OCI-LY3 (cell line): ENCODE results near the gene BLTP1.
A peak's percentile ranks its signal among the peaks of the same experiment; 100 is the strongest.

ENCODE experiments used
- H2AFZ ChIP-seq: fragments of 200-600, 300-600 bp; shearing (Covaris generic); 2 replicates; pipeline ENCODE4 v1.6.0; 2014; ENCODE audit warnings: antibody characterized with exemption, low read depth, low read length
- H3K27ac ChIP-seq: fragments of 200-600, 300-600 bp; sonication (generic); 2 replicates; pipeline ENCODE4 v1.5.1; 2014; ENCODE audit warnings: mild to moderate bottlenecking, low read length, moderate library complexity, mixed read lengths
- H3K27me3 ChIP-seq: fragments of 200-600, 300-600 bp; sonication (generic); 2 replicates; pipeline ENCODE4 v1.6.1; 2014; ENCODE audit warnings: low read depth, low read length, mixed read lengths
- H3K36me3 ChIP-seq: fragments of 200-600, 300-600 bp; sonication (generic); replicated peaks from 2 replicates; pipeline ENCODE3; 2014; ENCODE audit warnings: low read depth, low read length, mixed read lengths
- H3K4me1 ChIP-seq: fragments of 300-600, 200-600 bp; sonication (generic); 2 replicates; pipeline ENCODE4 v1.6.1; 2014; ENCODE audit warnings: low read length, mixed read lengths
- H3K4me2 ChIP-seq: fragments of 200-600, 300-600 bp; sonication (generic); 2 replicates; pipeline ENCODE4 v1.6.1; 2014; ENCODE audit warnings: low read length, mixed read lengths
- H3K4me3 ChIP-seq: fragments of 300-600, 200-600 bp; sonication (generic); 2 replicates; pipeline ENCODE4 v1.5.1; 2014; ENCODE audit warnings: antibody characterized with exemption, mild to moderate bottlenecking, low read length, moderate library complexity
- H3K79me2 ChIP-seq: fragments of 300-600, 200-600 bp; shearing (Covaris generic); 2 replicates; pipeline ENCODE4 v1.6.1; 2014; ENCODE audit warnings: mild to moderate bottlenecking, low read length, mixed read lengths
- H3K9ac ChIP-seq: fragments of 300-600, 200-600 bp; shearing (Covaris generic); 2 replicates; pipeline ENCODE4 v1.6.0; 2014; ENCODE audit warnings: mild to moderate bottlenecking, low read length, moderate library complexity
- H3K9me3 ChIP-seq: fragments of 200-600, 300-600 bp; shearing (Covaris generic); 2 replicates; pipeline ENCODE4 v1.6.1; 2014; ENCODE audit warnings: low read length, mixed read lengths; ENCODE audit not compliant: insufficient read depth
- H4K20me1 ChIP-seq: fragments of 200-600, 300-600 bp; sonication (generic); 2 replicates; pipeline ENCODE4 v1.6.1; 2016; ENCODE audit warnings: low read length, mixed read lengths; ENCODE audit not compliant: insufficient read depth
- EZH2phosphoT487 ChIP-seq: fragments of 200-600 bp; shearing (Covaris generic); IDR thresholded peaks from 2 replicates; pipeline ENCODE4 v1.6.1; 2018; ENCODE audit warnings: antibody characterized with exemption, mixed run types, low read depth
- TF ChIP-seq, protein P1 (sequence below): fragments of 200-600, 300-600 bp; sonication (generic); IDR thresholded peaks from 2 replicates; pipeline ENCODE4 v1.5.1; 2014; ENCODE audit warnings: antibody characterized with exemption, low read length, low read depth

Gene BLTP1

DNA sequence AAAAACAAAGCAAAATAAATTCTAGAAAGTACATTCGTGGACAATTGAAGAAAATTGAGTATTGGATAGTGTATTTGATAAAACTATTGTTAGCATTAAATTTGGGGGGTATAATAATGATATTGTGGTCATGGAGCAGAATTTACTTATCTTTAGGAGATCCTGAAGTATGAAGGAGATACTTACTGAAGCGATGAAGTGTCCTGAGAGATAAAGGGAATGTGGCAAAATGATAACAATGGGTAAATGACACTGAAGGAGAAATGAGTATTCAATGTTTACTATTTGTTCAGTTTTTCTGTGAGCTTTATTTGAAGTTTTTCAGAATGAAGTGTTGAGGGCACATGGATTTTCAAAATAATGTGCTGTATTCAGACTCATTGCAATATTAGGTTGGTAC is 30.0 kb upstream of the BLTP1 start:
- Histone ChIP-seq H3K4me2 (no peak overlapping the region), H4K20me1 (no peaks in the 10 kb centered on the region), H3K9me3 (no peaks in the 10 kb centered on the region), H3K27me3 (no peaks in the 10 kb centered on the region), H3K36me3 (no peaks in the 10 kb centered on the region), H3K79me2 (no peaks in the 10 kb centered on the region), H3K4me1 (no peaks in the 10 kb centered on the region), H3K27ac (no peak overlapping the region), H3K4me3 (no peak overlapping the region), H3K9ac (no peak overlapping the region), H2AFZ (no peak overlapping the region)
- TF ChIP-seq, protein P1, sequence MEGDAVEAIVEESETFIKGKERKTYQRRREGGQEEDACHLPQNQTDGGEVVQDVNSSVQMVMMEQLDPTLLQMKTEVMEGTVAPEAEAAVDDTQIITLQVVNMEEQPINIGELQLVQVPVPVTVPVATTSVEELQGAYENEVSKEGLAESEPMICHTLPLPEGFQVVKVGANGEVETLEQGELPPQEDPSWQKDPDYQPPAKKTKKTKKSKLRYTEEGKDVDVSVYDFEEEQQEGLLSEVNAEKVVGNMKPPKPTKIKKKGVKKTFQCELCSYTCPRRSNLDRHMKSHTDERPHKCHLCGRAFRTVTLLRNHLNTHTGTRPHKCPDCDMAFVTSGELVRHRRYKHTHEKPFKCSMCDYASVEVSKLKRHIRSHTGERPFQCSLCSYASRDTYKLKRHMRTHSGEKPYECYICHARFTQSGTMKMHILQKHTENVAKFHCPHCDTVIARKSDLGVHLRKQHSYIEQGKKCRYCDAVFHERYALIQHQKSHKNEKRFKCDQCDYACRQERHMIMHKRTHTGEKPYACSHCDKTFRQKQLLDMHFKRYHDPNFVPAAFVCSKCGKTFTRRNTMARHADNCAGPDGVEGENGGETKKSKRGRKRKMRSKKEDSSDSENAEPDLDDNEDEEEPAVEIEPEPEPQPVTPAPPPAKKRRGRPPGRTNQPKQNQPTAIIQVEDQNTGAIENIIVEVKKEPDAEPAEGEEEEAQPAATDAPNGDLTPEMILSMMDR = no peak
- no peak for TF ChIP-seq EZH2phosphoT487

DNA sequence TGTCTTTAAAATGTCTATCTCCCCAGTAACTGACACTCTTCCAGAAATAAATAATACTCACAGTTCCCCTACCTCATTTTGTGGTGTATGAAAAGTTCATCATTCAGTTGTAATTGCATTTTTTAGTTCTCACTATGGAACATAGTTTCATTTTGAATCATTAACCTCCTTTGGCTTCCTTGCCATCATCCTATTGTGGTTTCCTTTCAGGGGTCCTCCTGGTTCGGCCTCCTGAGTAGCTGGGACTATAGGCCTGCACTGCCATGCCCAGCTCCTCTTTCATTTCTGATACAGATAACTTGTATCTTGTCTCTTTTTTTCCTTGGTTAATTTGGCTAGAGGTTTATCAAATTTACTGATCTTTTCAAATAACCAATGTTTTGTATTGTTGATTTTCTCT is 23.1 kb upstream of the BLTP1 start:
- Histone ChIP-seq H3K9ac (no peak overlapping the region), H3K4me3 (no peak overlapping the region), H3K4me2 (no peak overlapping the region), H3K79me2 (no peaks in the 10 kb centered on the region), H4K20me1 (no peaks in the 10 kb centered on the region), H3K9me3 (no peaks in the 10 kb centered on the region), H3K36me3 (no peaks in the 10 kb centered on the region), H3K27me3 (no peaks in the 10 kb centered on the region), H2AFZ (no peak overlapping the region), H3K4me1 (no peaks in the 10 kb centered on the region), H3K27ac (no peak overlapping the region)
- TF ChIP-seq, protein P1 = no peak
- TF ChIP-seq EZH2phosphoT487 = no peak

DNA sequence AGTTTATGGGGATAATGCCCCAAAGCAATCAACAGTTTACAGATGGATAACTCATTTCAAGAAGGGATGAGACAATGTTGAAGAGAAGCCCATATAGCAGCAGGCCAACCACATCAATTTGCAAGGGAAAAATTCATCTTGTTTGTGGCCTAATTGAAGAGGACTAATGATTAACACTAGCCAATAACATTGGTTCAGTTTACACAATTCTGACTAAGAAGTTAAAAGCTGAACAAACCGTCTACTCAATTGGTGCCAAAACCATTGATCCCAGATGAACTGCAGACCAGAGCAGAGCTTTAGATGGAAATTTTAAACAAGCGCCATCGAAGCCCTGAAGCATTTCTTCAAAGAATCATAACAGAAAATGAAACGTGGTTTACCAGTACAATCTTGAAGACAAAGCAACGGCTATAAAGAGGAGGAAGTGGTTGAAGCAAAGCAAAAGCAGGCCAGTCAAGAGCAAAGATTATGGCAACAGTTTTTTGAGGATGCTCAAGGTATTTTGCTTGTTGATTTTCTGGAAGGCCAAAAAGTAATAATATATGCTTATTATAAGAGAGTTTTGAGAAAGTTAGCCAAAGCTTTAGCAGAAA is 20.5 kb upstream of the BLTP1 start:
- TF ChIP-seq, protein P1 = no peak
- TF ChIP-seq EZH2phosphoT487 = no peak
- Histone ChIP-seq H3K27me3 (no peaks in the 10 kb centered on the region), H4K20me1 (no peaks in the 10 kb centered on the region), H3K9me3 (no peaks in the 10 kb centered on the region), H3K27ac (no peak overlapping the region), H2AFZ (peak overlapping the region; percentile 67), H3K4me3 (no peak overlapping the region), H3K79me2 (no peaks in the 10 kb centered on the region), H3K4me2 (no peak overlapping the region), H3K9ac (no peak overlapping the region), H3K36me3 (no peaks in the 10 kb centered on the region), H3K4me1 (no peaks in the 10 kb centered on the region)

DNA sequence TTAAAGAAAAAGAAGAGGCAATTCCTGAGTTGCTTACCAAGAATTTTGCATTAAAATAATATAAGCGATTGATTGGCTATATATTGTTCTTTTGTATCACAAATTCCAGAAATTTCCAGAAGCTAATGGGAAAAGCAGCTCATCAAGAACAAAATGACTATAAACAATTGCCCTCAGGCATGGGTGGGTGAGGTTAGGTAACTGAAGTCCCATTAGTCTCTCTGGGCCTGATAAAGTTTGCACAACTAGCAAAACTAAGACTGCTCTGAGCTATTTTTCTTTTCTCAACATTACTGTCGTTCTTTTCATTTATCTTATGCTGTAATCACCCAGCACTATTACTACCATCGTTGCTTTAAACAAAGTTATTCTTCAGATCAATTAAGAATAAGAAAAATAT is 19.2 kb upstream of the BLTP1 start:
- H3K9ac ChIP-seq = no peak overlapping the region
- no peaks in the 10 kb centered on the region for H3K27me3 ChIP-seq
- no peaks in the 10 kb centered on the region for H3K4me1 ChIP-seq
- H3K79me2 ChIP-seq = no peaks in the 10 kb centered on the region
- no peaks in the 10 kb centered on the region for H4K20me1 ChIP-seq
- TF ChIP-seq EZH2phosphoT487 = no peak
- TF ChIP-seq, protein P1 = no peak
- H3K27ac ChIP-seq = no peak overlapping the region
- H3K36me3 ChIP-seq = no peaks in the 10 kb centered on the region
- H3K9me3 ChIP-seq = no peaks in the 10 kb centered on the region
- no peak overlapping the region for H3K4me2 ChIP-seq
- H2AFZ ChIP-seq = no peak overlapping the region
- no peak overlapping the region for H3K4me3 ChIP-seq
